Lung (tissue), 12 donors: ENCODE results near the gene BRD2. TPM values are rescaled to one million over a fixed set of nuclear protein-coding genes. Genes with fewer than 3 reads are reported as not detected.
"Not testable (repeated sequence)": the region's sequence is repeated elsewhere in the genome, so short reads cannot be mapped to it uniquely, and the experiment has no call there.

Source experiments
- ATAC-seq: fragments of 200-7000 bp; cut with Tn5 transposase; one replicate; pipeline ENCODE4 v1.9.1; 2020; ENCODE audit warnings: moderate number of reproducible peaks; ENCODE audit not compliant: insufficient read depth, low FRiP score
- DNase-seq, 3 donors: peaks; one replicate each; pipeline ENCODE4 v3.0.0-alpha.2; 2013 to 2017
- H3K27ac ChIP-seq, 2 donors: one replicate each; pipeline ENCODE4 v1.5.1; 2013; ENCODE audit warnings: mild to moderate bottlenecking in 2 of 2, moderate library complexity in 2 of 2, control low read depth in 1 of 2, inconsistent platforms in 1 of 2, low read depth in 1 of 2, low read length in 1 of 2
- H3K27me3 ChIP-seq, 3 donors: one replicate each; pipeline ENCODE4 v1.5.1; 2013; ENCODE audit warnings: low read length in 2 of 3; ENCODE audit not compliant: control insufficient read depth in 3 of 3, insufficient read depth in 3 of 3
- H3K36me3 ChIP-seq, 4 donors: one replicate each; pipeline ENCODE4 v1.5.1; 2013; ENCODE audit warnings: low read length in 4 of 4, mild to moderate bottlenecking in 1 of 4, moderate library complexity in 1 of 4; ENCODE audit not compliant: control insufficient read depth in 4 of 4, insufficient read depth in 4 of 4
- H3K4me1 ChIP-seq, 5 donors: one replicate each; pipeline ENCODE4 v1.5.1; 2013; ENCODE audit warnings: low read length in 5 of 5, mild to moderate bottlenecking in 2 of 5, moderate library complexity in 1 of 5; ENCODE audit not compliant: control insufficient read depth in 5 of 5, insufficient read depth in 5 of 5
- H3K4me3 ChIP-seq: one replicate; pipeline ENCODE4 v1.5.1; 2013; ENCODE audit warnings: mild to moderate bottlenecking, control low read depth, moderate library complexity
- H3K9ac ChIP-seq, 2 donors: one replicate each; pipeline ENCODE4 v1.5.1; 2013; ENCODE audit warnings: low read length in 2 of 2, control low read depth in 1 of 2; ENCODE audit not compliant: insufficient read depth in 1 of 2
- H3K9me3 ChIP-seq, 4 donors: one replicate each; pipeline ENCODE4 v1.5.1; 2013; ENCODE audit warnings: low read length in 3 of 4, mild to moderate bottlenecking in 1 of 4, moderate library complexity in 1 of 4; ENCODE audit not compliant: control insufficient read depth in 4 of 4, insufficient read depth in 3 of 4
- CTCF ChIP-seq: IDR thresholded peaks from 2 replicates; pipeline ENCODE4 v1.5.1; 2012; ENCODE audit warnings: mild to moderate bottlenecking; ENCODE audit errors: control extremely low read depth, extremely low read depth
- WGBS, 2 donors: extraction: QIAGEN DNeasy Blood & Tissue Kit; methylation state at CpG; one replicate each; pipeline ENCODE4 v1.1.7; 2013; 5-methylcytosine and 5-hydroxymethylcytosine counted together
- polyA plus RNA-seq, 2 donors: library from polyadenylated mRNA; stranded (reverse); fragments of 200-250 nt; gene quantifications; one replicate each; pipeline ENCODE4 v1.2.1, GENCODE V29; 2013
- total RNA-seq, 2 donors: library from RNA; depleted of rRNA in 1 of 2; stranded (reverse); fragments of >200 nt in 1 of 2; gene quantifications; one replicate each; pipeline ENCODE4 v1.2.1, GENCODE V29; 2014 to 2021
- donor health status: control.
- donor health status: control.
- donor health status: Bipolar disorder and iron deficiency.
- donor health status: healthy.
- donor health status: DM: yes; HTN: yes; CAD: no.

The BRD2 gene
- total and polyA plus RNA-seq, 4 donors: 114 to 178 (median 148) TPM

- no peak for TF ChIP-seq CTCF
- ATAC-seq (no peak), DNase-seq (no peak)
- peaks cover 0 to 1% (median 0%) of the 10 kb centered on the region in 5 donors for H3K4me1 ChIP-seq
- no peak overlapping the region for H3K27ac ChIP-seq
- H3K9ac ChIP-seq: no peak overlapping the region
- H3K27me3 ChIP-seq: peaks cover 0 to 22% (median 12%) of the 10 kb centered on the region in 3 donors
- 87 to 88% methylated on average over 7 of the region's 7 CpGs for WGBS, 2 donors
- H3K36me3 ChIP-seq: peaks cover 0 to 1% (median 0%) of the 10 kb centered on the region in 4 donors
- H3K9me3 ChIP-seq: no peaks in the 10 kb centered on the region
- H3K4me3 ChIP-seq: no peak overlapping the region
Measured at GRCh38 chr6:32938494-32938893, 29.9 kb upstream of the BRD2 start.

GRCh38 chr6:32940656-32941213 lies 27.7 kb upstream of the BRD2 start, which contains the start of gene HLA-DMB:
Gene HLA-DMB, minus strand, starts transcription at chr6:32941028. Its CDS starts 221 bp downstream, at chr6:32940807.
- DNase-seq (peak; percentile 31 to 82 (median 67)), ATAC-seq (peak; percentile 86)
- peaks cover 0 to 13% (median 11%) of the 10 kb centered on the region in 3 donors for H3K27me3 ChIP-seq
- WGBS, 2 donors: 7 to 9% methylated on average over 9 of the region's 9 CpGs
- H3K9ac ChIP-seq: no peak within 1 kb of the TSS
- H3K9me3 ChIP-seq: no peaks in the 10 kb centered on the region
- H3K27ac ChIP-seq: peak within 1 kb of the TSS; percentile 58 to 95
- no peak for TF ChIP-seq CTCF
- peak within 1 kb of the TSS; percentile 37 for H3K4me3 ChIP-seq
- peaks cover 0 to 3% (median 0%) of the 10 kb centered on the region in 5 donors for H3K4me1 ChIP-seq
- no peaks in the 10 kb centered on the region for H3K36me3 ChIP-seq

- no peak for ATAC-seq
- DNase-seq: no peak
Measured at GRCh38 chr6:32941214-32941768, 27.1 kb upstream of the BRD2 start.

GRCh38 chr6:32942555-32943123 lies 25.8 kb upstream of the BRD2 start:
- H3K4me3 ChIP-seq, H3K36me3 ChIP-seq, ATAC-seq, H3K27ac ChIP-seq, H3K9me3 ChIP-seq, DNase-seq, H3K9ac ChIP-seq, H3K4me1 ChIP-seq: not testable (repeated sequence)
- 81 to 83% methylated on average over 9 of the region's 9 CpGs for WGBS, 2 donors
- H3K27me3 ChIP-seq: peaks cover 0 to 11% (median 5%) of the 10 kb centered on the region in 3 donors

More at GRCh38 chr6:32941214-32941768, 27.1 kb upstream of the BRD2 start:
- Histone ChIP-seq H3K9me3 (no peaks in the 10 kb centered on the region), H3K27me3 (peaks cover 0 to 11% (median 11%) of the 10 kb centered on the region in 3 donors), H3K36me3 (no peaks in the 10 kb centered on the region), H3K27ac (peak overlapping the region; percentile 58 to 95), H3K4me3 (no peak overlapping the region), H3K9ac (no peak overlapping the region), H3K4me1 (peaks cover 0 to 3% (median 0%) of the 10 kb centered on the region in 5 donors)
- 33 to 41% methylated on average over 7 of the region's 7 CpGs for WGBS, 2 donors
- TF ChIP-seq CTCF: no peak
